GM13976 (cell line): Measurements from ENCODE around the gene TMEM131.
A peak's percentile ranks its signal among the peaks of the same experiment; 100 is the strongest.
"Not testable (repeated sequence)": the region's sequence is repeated elsewhere in the genome, so short reads cannot be mapped to it uniquely, and the experiment has no call there.

ENCODE experiments used
- DNase-seq: peaks from one replicate; pipeline ENCODE4 v3.0.0; 2012; ENCODE audit warnings: low spot score
- in situ Hi-C: fragments of 300-500 bp; cut with MboI; formaldehyde crosslinking; loops from one replicate; pipeline ENCODE4 v1.12.0; 2022; ENCODE audit warnings: low sequenced_read_pairs, mixed read lengths, inconsistent platforms; ENCODE audit not compliant: unreplicated experiment
- TF ChIP-seq, protein P1 (sequence below): IDR thresholded peaks from 2 replicates; pipeline ENCODE4 v1.5.1; 2012; ENCODE audit warnings: borderline replicate concordance, mild to moderate bottlenecking; ENCODE audit not compliant: insufficient read depth; ENCODE audit errors: extremely low read depth, missing control alignments, control extremely low read depth

Gene TMEM131

DNA sequence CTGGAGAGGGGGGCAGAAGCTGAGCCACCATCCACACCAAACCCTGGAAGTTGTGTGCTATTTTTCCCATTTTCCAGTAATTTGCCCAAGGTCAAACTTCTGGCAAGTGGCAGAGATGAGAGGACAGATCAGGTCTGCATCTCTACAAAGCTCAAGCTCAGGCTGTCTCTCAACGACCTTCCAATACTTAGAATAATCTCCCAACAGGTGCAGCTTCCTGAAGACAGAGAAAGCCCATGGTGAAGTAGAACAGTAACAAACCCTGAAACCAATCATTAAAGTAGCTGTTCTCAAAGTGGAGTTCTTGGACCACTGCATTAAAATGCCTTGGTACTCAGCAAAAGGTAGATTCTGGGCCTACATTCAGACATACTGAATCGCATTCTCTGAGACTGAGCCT lies 37.6 kb downstream of the TMEM131 start:
- DNase-seq, result no peak
- TF ChIP-seq, protein P1, sequence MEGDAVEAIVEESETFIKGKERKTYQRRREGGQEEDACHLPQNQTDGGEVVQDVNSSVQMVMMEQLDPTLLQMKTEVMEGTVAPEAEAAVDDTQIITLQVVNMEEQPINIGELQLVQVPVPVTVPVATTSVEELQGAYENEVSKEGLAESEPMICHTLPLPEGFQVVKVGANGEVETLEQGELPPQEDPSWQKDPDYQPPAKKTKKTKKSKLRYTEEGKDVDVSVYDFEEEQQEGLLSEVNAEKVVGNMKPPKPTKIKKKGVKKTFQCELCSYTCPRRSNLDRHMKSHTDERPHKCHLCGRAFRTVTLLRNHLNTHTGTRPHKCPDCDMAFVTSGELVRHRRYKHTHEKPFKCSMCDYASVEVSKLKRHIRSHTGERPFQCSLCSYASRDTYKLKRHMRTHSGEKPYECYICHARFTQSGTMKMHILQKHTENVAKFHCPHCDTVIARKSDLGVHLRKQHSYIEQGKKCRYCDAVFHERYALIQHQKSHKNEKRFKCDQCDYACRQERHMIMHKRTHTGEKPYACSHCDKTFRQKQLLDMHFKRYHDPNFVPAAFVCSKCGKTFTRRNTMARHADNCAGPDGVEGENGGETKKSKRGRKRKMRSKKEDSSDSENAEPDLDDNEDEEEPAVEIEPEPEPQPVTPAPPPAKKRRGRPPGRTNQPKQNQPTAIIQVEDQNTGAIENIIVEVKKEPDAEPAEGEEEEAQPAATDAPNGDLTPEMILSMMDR, result no peak

DNA sequence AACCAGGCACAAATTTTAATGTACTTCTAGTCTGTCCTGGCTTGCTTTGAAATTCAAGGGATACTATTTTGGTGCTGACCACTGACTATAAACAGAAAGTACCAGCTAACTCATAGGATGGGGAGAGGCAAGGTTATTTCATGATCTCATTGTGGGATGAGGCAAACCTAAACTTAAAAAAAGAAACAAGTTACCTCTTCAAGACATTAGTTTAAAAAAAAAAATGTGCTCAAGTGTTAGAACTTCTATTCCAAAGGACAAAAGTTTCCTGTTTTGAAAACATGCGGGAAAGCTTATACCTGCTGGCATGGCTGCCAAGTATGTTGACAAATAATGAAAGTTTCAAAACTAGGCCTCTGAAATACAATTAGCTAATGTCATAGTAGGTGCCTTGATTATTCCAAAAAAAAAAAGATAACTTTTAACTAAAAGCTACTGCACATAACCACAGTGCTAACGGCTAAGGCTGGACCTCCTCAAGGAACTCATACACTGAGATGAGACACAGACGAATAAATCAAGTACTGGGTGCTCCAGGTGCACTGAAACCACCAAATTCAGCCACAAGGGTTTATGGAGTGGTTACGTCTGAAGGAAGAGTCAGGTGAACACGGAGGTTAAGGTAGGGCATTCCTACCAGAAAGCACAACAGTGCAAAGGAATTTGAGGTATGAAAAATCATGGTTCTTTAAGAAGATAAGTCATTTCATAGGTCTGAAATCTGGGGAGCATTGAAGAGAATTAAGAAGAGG lies 38.1 kb downstream of the TMEM131 start:
- TF ChIP-seq, protein P1, result no peak
- DNase-seq, result peak; percentile 36
- in situ Hi-C loops, result no loop called here

More for the DNA sequence above, 37.6 kb downstream of the TMEM131 start:
- in situ Hi-C loops, result no loop called here

DNA sequence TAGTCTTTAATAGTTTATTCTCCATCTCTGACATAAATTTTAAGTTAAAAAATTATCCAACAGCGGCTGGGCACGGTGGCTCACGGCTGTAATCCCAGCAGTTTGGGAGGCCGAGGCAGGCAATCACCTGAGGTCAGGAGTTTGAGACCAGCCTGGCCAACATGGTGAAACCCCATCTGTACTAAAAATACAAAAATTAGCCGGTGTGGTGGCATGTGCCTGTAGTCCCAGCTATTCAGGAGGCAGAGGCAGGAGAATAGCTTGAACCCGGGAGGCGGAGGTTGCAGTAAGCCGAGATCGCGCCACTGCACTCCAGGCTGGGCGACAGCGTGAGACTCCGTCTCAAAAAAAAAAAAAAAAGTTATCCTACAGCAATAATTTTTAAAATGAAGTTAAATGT lies 39.0 kb downstream of the TMEM131 start:
- in situ Hi-C loops, DNase-seq: not testable (repeated sequence)

DNA sequence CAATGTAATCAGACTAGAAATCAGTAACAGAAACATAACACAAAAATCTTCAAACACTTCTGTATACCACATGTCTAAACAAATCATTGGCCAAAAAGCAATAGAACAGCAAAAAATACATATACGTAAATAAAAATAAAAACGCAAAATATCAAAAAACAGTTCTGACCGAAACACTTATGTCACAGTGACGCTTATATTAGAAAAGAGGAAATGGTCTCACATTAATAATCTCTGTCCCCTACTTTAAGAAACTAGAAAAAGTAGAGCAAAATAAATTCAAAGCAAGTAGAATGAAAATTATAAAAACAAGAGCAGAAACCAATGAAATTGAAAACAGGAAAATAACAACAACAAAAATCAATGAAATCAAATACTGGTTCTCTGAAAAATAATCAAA lies 41.9 kb downstream of the TMEM131 start:
- in situ Hi-C loops, result no loop called here
- TF ChIP-seq, protein P1, result no peak
- DNase-seq, result no peak

DNA sequence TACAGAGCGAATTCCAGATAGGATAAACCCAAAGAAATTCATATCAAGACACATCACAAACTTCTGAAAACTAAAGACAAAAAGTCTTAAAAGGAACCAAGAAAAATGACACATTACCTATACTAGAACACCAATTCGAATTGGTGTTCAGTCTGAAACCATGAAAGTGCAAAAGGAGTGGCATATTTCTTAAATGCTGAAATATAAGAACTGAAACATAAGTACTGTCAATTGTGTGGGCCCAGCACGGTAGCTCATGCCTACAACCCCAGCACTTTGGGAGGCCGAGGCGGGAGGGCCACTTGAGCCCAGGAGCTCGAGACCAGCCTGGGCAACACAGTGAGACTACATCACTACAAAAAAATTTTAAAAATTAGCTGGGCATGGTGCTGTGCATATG lies 43.4 kb downstream of the TMEM131 start:
- no peak for DNase-seq
- in situ Hi-C loops, result no loop called here
- TF ChIP-seq, protein P1, result no peak

DNA sequence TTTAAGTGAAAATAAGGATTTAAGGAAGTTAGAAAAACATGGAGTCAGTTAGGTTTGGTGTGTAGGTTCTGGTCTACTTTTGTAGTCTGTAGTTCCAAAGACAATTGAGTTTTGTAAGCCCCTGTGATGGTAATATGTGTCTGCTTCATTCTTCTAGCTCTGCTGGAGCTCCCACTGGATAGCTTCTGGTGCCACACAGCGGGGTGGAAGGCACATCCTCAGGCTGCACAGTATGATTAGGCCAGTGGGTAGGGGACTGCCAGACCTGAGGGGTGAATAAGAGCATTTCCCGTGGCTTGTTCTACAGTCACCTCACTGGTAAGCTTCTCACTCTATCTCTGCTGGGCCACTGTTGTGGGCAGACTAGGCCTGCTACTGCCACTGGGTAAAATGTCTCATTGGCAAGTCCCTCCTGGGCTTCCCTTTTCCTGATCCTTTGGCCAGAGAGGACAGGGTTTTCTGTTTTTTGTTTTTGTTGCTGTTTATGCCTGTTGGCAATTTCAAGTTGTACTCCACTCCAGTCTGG lies 44.5 kb downstream of the TMEM131 start:
- no peak for DNase-seq
- in situ Hi-C loops, result no loop called here
- TF ChIP-seq, protein P1, result no peak

DNA sequence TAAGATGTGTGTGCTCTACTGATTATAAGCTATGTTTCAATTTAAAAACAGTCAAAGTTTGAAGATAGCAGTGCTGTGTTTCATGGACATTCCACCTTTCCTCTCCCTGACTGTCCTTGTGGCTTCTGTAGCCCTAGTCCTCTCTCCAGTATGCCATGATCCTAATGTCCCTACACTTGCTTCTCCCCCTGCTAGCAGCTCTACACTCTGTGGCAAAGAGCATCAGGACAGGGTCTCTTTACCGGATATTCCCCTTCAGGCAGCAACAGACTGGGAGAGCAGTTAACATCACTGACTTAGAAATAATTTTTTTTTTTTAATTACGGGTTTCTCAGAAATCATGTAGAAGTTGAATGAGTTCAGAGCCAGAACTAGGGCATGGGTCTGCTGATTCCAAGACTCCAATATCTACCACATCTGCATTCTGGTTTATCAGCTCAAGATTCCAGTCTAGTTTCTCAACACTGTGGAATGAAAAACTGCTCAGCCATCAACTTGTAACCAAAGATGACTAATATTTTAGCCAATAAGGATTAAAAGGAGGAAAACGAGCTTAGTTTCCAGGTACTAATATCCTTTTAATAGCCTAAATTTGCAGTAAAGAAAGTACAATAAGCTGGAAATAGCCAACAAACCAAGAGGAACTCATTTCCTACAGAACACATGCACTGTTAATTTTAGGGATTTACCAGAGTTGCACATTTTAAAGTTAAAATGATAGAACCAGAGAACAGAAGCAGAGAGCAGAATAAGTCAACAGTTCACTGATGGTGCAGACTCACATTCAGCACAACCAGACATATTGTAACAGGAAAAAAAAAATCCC lies 45.2 kb downstream of the TMEM131 start:
- DNase-seq, result no peak
- in situ Hi-C loops, result no loop called here
- TF ChIP-seq, protein P1, result no peak
